GM19324 (cell line): ENCODE results near the gene LAGE3.

ENCODE experiments used
- ATAC-seq: cut with Tn5 transposase; IDR thresholded peaks from one replicate; pipeline ENCODE4 v1.9.1; 2021; ENCODE audit warnings: mild to moderate bottlenecking, moderate library complexity; ENCODE audit not compliant: unreplicated experiment, low FRiP score

LAGE3 gene

GRCh38 chrX:154481911-154482601, 3.0 kb upstream of the LAGE3 start:
- no peak for ATAC-seq

DNA sequence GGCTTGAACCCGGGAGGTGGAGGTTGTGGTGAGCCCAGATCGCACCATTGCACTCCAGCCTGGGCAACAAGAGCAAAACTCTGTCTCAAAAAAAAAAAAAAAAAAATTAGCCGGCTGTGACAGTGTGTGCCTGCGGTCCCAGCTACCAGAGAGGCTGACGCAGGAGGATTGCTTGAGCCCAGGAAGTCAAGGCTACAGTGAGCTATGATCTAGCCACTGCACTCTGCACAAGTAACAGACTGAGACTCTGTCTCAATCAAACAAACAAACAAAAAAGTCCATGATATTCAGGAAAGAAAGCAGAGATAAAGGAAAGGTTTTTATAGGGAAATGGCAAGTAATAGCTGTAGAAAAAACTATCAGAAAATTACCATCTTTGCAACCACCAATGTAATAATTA, 2.1 kb upstream of the LAGE3 start:
- ATAC-seq = no peak

DNA sequence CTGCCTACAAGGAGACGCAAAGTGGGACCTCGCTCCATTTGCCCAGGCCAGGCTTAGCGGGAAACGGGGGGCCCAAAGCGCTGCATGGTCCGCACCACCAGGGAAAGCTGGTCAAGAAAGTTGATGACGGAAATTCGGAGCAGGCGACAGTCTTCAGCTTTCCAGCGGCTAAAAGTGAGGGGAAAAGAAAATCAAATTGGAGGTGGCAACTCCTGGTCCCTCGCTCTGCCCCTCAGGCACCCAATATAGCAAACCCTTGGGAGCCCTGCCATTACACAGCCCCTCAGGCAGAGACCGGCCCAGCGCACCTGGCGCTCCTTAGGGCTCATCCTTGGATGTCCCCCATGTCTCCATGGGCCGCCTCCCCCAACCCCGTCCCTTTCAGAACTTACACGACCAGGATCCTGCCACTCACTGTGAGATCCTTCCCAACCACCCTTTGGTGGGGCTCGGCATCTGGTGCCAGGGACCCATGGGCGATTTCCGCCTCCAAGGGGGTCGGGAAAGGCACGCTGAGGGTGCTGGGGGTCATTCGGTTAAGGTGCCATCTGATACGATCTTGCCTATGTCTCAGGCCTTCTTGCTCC, 1.1 kb downstream of the LAGE3 start:
- ATAC-seq = no peak

DNA sequence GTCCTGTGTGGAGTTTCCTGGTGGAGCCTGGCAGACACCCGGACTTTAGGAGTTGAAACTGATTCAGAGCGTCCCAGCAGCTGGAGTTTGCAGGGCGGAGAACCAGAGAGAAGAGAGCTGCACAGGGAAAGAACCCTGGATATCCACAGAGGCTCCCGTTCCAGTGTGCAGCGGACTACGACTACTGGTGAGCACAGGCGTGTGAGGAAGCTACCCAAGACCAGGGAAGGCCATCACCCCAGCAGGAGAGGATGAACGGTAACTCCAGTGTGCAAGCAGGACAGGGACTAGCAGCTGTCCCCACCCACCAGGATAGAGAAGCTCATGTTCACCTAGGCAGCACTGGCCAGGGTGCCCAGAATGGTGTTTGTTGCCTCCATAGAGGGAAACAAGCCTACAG, 2.3 kb downstream of the LAGE3 start:
- no peak for ATAC-seq

DNA sequence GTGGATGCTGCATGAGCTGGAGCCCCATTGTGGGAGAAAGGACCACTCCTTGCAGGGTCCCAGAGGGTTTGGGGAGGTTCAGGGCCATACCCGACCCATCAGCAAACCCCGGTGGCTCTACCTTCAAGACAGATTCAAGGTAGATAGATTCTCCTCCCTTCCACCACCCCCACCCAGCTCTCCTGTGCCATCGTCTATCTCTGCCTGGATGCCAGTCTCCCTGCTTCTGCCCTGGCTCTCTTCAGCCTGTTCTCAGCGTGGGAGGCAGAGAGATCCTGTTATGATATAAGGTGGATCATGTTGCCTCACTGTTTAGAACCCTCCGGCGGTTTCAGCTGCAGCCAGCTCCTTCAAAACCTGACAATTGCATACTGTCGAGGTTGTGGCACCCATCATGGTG, 5.4 kb downstream of the LAGE3 start:
- no peak for ATAC-seq

DNA sequence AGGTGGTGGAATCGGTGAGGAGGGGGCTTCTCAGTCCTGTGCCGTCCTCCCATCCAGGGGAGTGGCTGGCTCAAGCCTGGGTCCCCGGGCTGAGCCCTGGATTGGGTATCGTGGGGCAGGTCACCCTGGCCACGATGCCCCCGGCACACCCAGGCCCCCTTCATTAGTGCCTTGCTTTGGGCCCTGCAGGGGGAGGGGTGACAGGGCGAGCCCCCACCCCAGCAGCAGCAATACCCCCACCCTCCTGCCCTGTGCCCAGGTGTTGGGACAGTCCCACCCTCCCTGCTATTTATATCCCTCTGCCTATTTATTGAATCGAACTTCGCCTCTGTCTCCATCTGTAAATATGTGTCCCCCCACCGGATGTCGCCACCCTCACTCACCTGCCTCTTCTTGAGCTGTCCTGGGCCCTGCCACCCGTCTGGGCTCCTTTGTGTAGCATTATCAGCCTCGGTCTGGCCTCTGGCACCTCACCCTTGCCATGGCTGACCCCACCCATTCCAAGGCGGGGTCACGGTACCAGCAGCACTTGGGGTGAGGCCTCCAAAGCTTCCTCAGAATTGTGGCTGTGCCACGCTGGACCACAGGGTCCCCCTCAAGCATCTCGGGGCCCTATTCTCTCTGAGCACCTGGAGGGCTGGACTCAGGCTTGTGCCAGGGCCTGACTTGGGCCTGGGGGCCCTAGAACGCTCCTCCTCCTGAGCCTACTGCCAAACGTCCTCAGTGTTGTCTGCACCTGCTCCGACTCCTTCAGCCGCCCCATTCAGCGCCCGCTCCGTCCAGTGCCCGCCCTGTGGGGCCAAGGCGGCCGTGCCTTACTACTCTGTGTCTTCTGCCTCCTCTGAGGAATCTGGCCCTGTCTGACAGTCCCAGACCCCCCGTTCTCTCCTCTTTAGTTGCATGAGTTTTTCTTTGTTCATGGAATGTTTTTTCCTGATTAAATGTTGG, 6.1 kb downstream of the LAGE3 start:
- no peak for ATAC-seq

DNA sequence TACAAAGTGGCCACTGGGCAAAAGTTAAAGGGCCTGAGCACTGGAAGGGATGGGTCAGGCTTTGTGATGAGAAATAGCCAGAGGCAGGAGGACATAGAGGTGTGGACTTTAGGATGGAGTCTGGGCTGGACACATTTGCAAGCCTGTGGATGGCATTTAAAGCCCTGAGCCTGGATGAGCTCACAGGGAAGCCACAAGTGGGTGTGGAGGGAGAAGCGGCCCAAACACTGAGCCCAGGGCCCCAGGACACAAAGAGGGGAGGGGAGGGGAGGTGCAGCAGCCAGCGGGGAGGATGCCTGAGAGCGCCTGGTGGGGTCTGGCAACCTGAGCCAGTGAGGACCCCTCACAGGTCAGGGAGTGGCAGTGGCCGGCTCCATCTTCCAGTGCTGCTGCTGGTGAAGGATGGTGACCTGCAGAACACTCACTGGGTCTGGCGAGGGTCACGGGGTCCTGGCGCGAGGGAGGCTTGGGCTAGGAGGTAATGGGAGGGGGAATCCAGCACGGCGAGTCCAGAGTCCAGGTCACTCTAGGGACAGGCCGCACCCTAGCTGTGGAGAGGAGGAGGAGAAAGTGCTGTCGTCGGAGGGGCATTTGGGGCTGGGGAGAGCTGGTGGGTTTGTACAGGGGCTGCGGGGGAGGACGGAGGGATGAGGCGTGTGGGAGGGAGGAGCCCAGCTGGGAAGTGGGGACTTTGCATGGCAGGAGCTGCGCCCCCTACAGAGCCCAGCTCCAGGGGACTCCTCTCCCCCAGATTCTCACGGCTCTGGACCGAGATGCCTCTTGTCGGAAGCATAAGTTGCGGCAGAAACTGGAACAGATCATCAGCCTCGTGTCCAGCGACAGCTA, 7.0 kb downstream of the LAGE3 start:
- ATAC-seq = no peak

DNA sequence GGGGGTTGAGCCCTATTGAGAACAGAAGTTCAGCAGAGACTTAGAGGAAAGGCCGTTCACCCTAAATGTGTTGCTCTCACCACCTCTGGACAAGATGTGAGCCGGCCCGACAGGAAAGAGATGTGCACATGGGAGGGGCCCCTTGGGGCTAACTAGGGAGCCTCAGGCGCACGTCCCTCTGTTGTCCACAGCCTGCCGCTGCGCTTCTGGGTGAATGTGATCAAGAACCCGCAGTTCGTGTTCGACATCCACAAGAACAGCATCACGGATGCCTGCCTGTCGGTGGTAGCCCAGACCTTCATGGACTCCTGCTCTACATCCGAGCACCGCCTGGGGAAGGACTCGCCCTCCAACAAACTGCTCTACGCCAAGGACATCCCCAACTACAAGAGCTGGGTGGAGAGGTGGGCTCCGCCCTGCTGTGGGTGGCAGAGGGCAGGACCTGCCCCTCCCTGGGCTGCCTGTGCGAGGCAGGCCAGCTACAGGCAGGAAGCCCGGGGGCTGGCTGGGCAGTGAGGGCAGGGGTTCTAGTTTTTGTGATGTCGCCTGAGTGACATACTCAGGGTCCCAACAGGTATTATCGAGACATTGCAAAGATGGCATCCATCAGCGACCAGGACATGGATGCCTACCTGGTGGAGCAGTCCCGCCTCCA, 8.0 kb downstream of the LAGE3 start:
- ATAC-seq = no peak

- ATAC-seq = no peak
Observed at GRCh38 chrX:154470434-154470833, 8.6 kb downstream of the LAGE3 start.

DNA sequence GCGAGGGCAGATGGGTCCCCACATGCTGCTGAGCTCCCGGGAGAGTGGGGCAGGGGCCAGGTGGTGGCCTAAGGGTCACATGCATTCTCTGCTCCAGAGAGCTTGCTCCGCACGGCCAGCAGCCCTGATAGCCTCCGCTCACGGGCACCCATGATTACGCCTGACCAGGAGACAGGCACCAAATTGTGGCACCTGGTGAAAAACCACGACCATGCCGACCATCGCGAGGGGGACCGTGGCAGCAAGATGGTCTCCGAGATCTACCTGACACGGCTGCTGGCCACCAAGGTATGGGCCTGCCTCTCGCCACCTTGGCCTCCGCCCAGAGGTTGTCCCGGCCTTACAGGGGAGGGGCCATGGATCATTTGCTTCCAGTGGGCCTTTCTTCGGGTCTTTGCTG, 9.2 kb downstream of the LAGE3 start:
- no peak for ATAC-seq

GRCh38 chrX:154469114-154469513, 10.0 kb downstream of the LAGE3 start:
- no peak for ATAC-seq

- ATAC-seq = no peak
Observed at GRCh38 chrX:154468217-154468616, 10.9 kb downstream of the LAGE3 start.

GRCh38 chrX:154467556-154467955, 11.5 kb downstream of the LAGE3 start:
- ATAC-seq = no peak

GRCh38 chrX:154466907-154467306, 12.2 kb downstream of the LAGE3 start:
- no peak for ATAC-seq

DNA sequence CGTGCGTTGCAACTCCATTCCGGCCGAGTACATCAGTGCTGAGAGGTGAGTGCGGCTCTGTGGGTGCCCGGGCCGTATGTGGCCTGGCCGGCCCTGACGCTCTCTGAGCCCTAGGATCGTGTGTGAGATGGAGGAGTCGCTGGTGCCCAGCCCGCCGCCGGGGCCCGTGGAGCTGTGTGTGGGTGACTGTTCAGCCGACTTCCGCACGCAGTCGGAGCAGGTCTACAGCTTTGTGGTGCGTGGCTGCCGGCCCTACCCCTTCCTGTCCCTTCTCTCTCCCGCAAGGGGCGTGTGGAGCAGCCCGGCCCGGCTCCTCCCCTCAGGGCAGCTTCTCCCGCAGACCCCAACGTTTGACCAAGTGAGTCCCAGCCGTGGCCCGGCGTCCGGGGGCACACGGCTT, 13.0 kb downstream of the LAGE3 start:
- ATAC-seq = no peak

DNA sequence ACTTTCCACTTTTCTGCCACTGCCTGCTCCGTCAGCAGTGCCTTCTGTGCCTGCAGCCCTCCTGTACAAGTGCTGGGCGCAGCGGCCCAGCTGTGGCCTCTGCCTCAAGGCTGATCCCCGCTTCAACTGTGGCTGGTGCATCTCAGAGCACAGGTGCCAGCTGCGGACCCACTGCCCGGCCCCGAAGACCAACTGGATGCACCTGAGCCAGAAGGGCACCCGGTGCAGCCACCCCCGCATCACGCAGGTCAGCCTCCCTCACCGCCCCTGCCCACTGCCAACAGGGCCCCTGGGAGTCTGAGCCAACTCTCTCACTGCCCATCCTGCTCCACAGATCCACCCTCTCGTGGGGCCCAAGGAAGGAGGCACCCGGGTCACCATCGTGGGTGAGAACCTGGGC, 13.5 kb downstream of the LAGE3 start:
- no peak for ATAC-seq

GRCh38 chrX:154464806-154465365, 14.2 kb downstream of the LAGE3 start:
- no peak for ATAC-seq

- ATAC-seq = no peak
Observed at GRCh38 chrX:154463611-154464220, 15.4 kb downstream of the LAGE3 start.

- ATAC-seq = no peak
Observed at GRCh38 chrX:154462396-154462795, 16.7 kb downstream of the LAGE3 start.
